CD4-positive, alpha-beta T cell (primary cell): Measurements from ENCODE around the gene ADIPOR2. TPM values are rescaled to one million over a fixed set of nuclear protein-coding genes. Genes with fewer than 3 reads are reported as not detected.

Experiments used
- ATAC-seq: fragments of 200-7000 bp; cut with Tn5 transposase; one replicate; pipeline ENCODE4 v1.10.0; 2022; ENCODE audit warnings: mild to moderate bottlenecking; ENCODE audit not compliant: poor library complexity
- CTCF ChIA-PET: fragments of 350-600 bp; sonication (Branson Sonifier 250); formaldehyde crosslinking; loops from one replicate; lab custom pipeline; 2021; ENCODE audit warnings: antibody characterized with exemption, inconsistent platforms; lab: Charles Lee
- POLR2A ChIA-PET: fragments of 350-600 bp; sonication (Branson Sonifier 250); formaldehyde crosslinking; loops from one replicate; lab custom pipeline; 2021; ENCODE audit warnings: antibody characterized with exemption, inconsistent platforms; lab: Charles Lee
- DNase-seq, 14 experiments: peaks; one replicate each; pipeline ENCODE4 v3.0.0-alpha.2; 2013 to 2020; ENCODE audit warnings: mixed read lengths in 2 of 14
- H3K27ac ChIP-seq, 2 donors: one replicate each; pipeline versions ENCODE4 v1.5.1 to v1.7.0; 2013; ENCODE audit warnings: low read length in 2 of 2, low read depth in 1 of 2, mild to moderate bottlenecking in 1 of 2
- H3K27me3 ChIP-seq, 2 experiments: 1 replicate in 1 of 2; 2 replicates in 1 of 2; pipeline versions ENCODE4 v1.6.1 to v1.7.0; 2013; ENCODE audit warnings: low read length in 2 of 2, control low read depth in 1 of 2, mild to moderate bottlenecking in 1 of 2, moderate library complexity in 1 of 2; ENCODE audit not compliant: insufficient read depth in 2 of 2, control insufficient read depth in 1 of 2
- H3K36me3 ChIP-seq: one replicate; pipeline ENCODE4 v1.6.1; 2013; ENCODE audit warnings: low read length, control low read depth; ENCODE audit not compliant: insufficient read depth
- H3K4me1 ChIP-seq: one replicate; pipeline ENCODE4 v1.6.1; 2013; ENCODE audit warnings: low read length, control low read depth; ENCODE audit not compliant: insufficient read depth
- H3K4me3 ChIP-seq: one replicate; pipeline ENCODE4 v1.5.1; 2013; ENCODE audit warnings: mild to moderate bottlenecking, low read length, moderate library complexity
- H3K9me3 ChIP-seq, 2 experiments: 1 replicate in 1 of 2; 2 replicates in 1 of 2; pipeline versions ENCODE4 v1.6.1 to v1.7.0; 2013; ENCODE audit warnings: low read length in 2 of 2, mild to moderate bottlenecking in 2 of 2, control low read depth in 1 of 2, moderate library complexity in 1 of 2; ENCODE audit not compliant: control insufficient read depth in 1 of 2, insufficient read depth in 1 of 2
- H3K27ac Mint-ChIP-seq: one replicate; pipeline ENCODE4 v1.8.0; 2020; ENCODE audit warnings: mixed read lengths
- H3K27me3 Mint-ChIP-seq: one replicate; pipeline ENCODE4 v1.8.0; 2021; ENCODE audit warnings: mixed read lengths
- H3K36me3 Mint-ChIP-seq: one replicate; pipeline ENCODE4 v1.8.0; 2021; ENCODE audit warnings: low read depth, mixed read lengths
- H3K4me1 Mint-ChIP-seq: one replicate; pipeline ENCODE4 v1.8.0; 2021; ENCODE audit warnings: low read depth, mixed read lengths
- H3K4me3 Mint-ChIP-seq: one replicate; pipeline ENCODE4 v1.8.0; 2020; ENCODE audit warnings: mild to moderate bottlenecking, mixed read lengths
- H3K9me3 Mint-ChIP-seq: one replicate; pipeline ENCODE4 v1.8.0; 2020; ENCODE audit warnings: mixed read lengths
- CTCF ChIP-seq: fragments of 200-600 bp; IDR thresholded peaks from one replicate; pipeline ENCODE4 v1.8.0; 2022; ENCODE audit warnings: antibody characterized with exemption, mild to moderate bottlenecking
- intact Hi-C, 2 experiments: fragments of 100-400 bp; cut with DNase I in 1 of 2; cut with micrococcal nuclease in 1 of 2; formaldehyde crosslinking; loops; one replicate each; pipeline versions ENCODE4 v1.15.1 to v1.9.0; 2023 to 2025; cut with DNase I, micrococcal nuclease
- total RNA-seq, 174 experiments: library from RNA in 2 of 174; stranded (reverse) in 2 of 174; gene quantifications; one replicate each; pipeline ENCODE4 v1.2.3 and lab custom pipeline; 2021 to 2026

ADIPOR2 gene
- total RNA-seq, 2 experiments from 2014 or later: 12.5 to 12.6 TPM

- intact Hi-C loops: loop anchor here in 1 of 2 experiments (2.0 kb wide), 2 partner anchors 29 to 129 kb away; partner anchors contain the start of gene ADIPOR2
- Histone ChIP-seq H3K9me3 (peaks cover 0 to 8% of the 10 kb centered on the region in 2 experiments), H3K27ac (peak overlapping the region in 1 of 2 donors; percentile 29), H3K4me1 (peaks cover 21% of the 10 kb centered on the region), H3K27me3 (no peaks in the 10 kb centered on the region), H3K36me3 (no peaks in the 10 kb centered on the region), H3K4me3 (peak overlapping the region; percentile 56)
- ChIA-PET CTCF (interaction anchor here (1.0 to 2.5 kb wide), 4 partner anchors 9 to 278 kb away, joined by 3 to 15 read pairs (median 4); no protein-coding TSS in a partner anchor), POLR2A (interaction anchor here (0.6 to 3.0 kb wide), 12 partner anchors 9 to 458 kb away, joined by 3 to 34 read pairs (median 4); partner anchors contain the start of genes ADIPOR2, DCP1B and FBXL14)
- no peak for TF ChIP-seq CTCF
- ATAC-seq (peak; percentile 77), DNase-seq (peak; percentile 54 to 96 (median 75))
- Mint-ChIP-seq H3K4me1 (peaks cover 42% of the 10 kb centered on the region), H3K4me3 (peak overlapping the region; percentile 79), H3K27me3 (no peaks in the 10 kb centered on the region), H3K9me3 (peaks cover 2% of the 10 kb centered on the region), H3K36me3 (no peaks in the 10 kb centered on the region), H3K27ac (peak overlapping the region; percentile 73)
These were observed 29.1 kb upstream of the ADIPOR2 start for GRCh38 chr12:1661553-1662335.

- intact Hi-C loops: no loop called here
- peaks cover 52% of the 10 kb centered on the region for H3K4me1 Mint-ChIP-seq
- POLR2A ChIA-PET: interaction anchor here (1.2 to 3.0 kb wide), 5 partner anchors 28 to 342 kb away, joined by 3 to 34 read pairs (median 7); partner anchors contain the start of genes ADIPOR2, DCP1B and FBXL14
- H3K9me3 Mint-ChIP-seq: peaks cover 2% of the 10 kb centered on the region
- no peaks in the 10 kb centered on the region for H3K27me3 Mint-ChIP-seq
- no peaks in the 10 kb centered on the region for H3K36me3 Mint-ChIP-seq
- no peak for TF ChIP-seq CTCF
- ATAC-seq: no peak
- Histone ChIP-seq H3K4me3 (no peak overlapping the region), H3K27me3 (no peaks in the 10 kb centered on the region), H3K9me3 (peaks cover 0 to 8% of the 10 kb centered on the region in 2 experiments), H3K36me3 (no peaks in the 10 kb centered on the region), H3K4me1 (peaks cover 33% of the 10 kb centered on the region), H3K27ac (no peak overlapping the region)
- H3K27ac Mint-ChIP-seq: peak overlapping the region; percentile 63
- CTCF ChIA-PET: no interaction called here
- peak in 9 of 14 experiments; percentile 7 to 71 (median 18) for DNase-seq
- peak overlapping the region; percentile 87 for H3K4me3 Mint-ChIP-seq
These were observed 28.0 kb upstream of the ADIPOR2 start for GRCh38 chr12:1662761-1663439.

DNA sequence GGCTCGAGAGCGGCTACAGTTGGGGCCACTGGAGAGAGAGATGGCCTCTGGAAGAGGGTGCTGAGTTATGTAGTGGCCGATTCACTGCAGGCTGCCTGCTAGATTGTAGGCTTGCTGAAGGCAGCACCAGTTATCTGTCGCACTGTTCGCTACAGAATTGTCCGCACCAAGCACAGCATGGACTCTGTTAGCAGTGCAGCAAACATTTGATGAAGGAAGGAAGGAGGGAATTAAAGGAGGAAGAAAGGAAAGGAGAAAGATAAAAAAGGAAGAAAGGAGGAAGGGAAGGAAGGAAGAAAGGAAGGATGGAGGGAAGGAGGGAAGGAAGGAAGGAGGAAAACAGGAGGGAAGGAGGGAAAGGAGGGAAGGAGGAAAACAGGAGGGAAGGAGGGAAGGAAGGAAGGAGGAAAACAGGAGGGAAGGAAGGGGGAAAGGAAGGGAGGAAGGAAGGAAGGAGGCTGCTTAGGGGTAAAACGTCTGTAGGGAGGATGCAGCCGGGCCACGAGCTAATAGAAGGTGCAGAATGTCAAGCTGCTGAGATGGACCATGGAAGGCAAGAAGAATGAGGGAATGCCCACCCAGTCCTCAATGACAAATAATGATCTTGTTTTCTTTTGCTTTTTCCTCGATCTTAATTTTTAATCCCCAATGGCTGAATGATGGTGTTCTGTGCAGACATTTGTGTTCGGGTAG is 27.3 kb upstream of the ADIPOR2 start:
- peak overlapping the region; percentile 63 for H3K27ac Mint-ChIP-seq
- H3K9me3 Mint-ChIP-seq: peaks cover 2% of the 10 kb centered on the region
- intact Hi-C loops: no loop called here
- no peak for TF ChIP-seq CTCF
- H3K27ac ChIP-seq: no peak overlapping the region
- ChIA-PET POLR2A (no interaction called here), CTCF (no interaction called here)
- peaks cover 38% of the 10 kb centered on the region for H3K4me1 ChIP-seq
- H3K27me3 Mint-ChIP-seq: no peaks in the 10 kb centered on the region
- H3K27me3 ChIP-seq: no peaks in the 10 kb centered on the region
- no peak overlapping the region for H3K4me3 ChIP-seq
- peak in 1 of 14 experiments; percentile 12 for DNase-seq
- peaks cover 0 to 8% of the 10 kb centered on the region in 2 experiments for H3K9me3 ChIP-seq
- H3K36me3 Mint-ChIP-seq: no peaks in the 10 kb centered on the region
- no peak for ATAC-seq
- H3K4me1 Mint-ChIP-seq: peaks cover 57% of the 10 kb centered on the region
- H3K4me3 Mint-ChIP-seq: peak overlapping the region; percentile 87
- no peaks in the 10 kb centered on the region for H3K36me3 ChIP-seq
